GM13977 (cell line): ENCODE data around the gene ARID3B.

Experiments
- DNase-seq: peaks from one replicate; pipeline ENCODE4 v3.0.0; 2012; ENCODE audit warnings: low spot score
- in situ Hi-C: fragments of 300-500 bp; cut with MboI; formaldehyde crosslinking; loops from one replicate; pipeline ENCODE4 v1.12.0; 2022; ENCODE audit warnings: low sequenced_read_pairs, low pct_unique_long_range_greater_than_20kb, mixed read lengths, inconsistent platforms; ENCODE audit not compliant: unreplicated experiment
- TF ChIP-seq, protein P1 (sequence below): IDR thresholded peaks from 2 replicates; pipeline ENCODE4 v1.5.1; 2012; ENCODE audit warnings: mild to moderate bottlenecking, control low read depth; ENCODE audit not compliant: insufficient read depth; ENCODE audit errors: extremely low read depth, missing control alignments

Gene ARID3B, protein sequence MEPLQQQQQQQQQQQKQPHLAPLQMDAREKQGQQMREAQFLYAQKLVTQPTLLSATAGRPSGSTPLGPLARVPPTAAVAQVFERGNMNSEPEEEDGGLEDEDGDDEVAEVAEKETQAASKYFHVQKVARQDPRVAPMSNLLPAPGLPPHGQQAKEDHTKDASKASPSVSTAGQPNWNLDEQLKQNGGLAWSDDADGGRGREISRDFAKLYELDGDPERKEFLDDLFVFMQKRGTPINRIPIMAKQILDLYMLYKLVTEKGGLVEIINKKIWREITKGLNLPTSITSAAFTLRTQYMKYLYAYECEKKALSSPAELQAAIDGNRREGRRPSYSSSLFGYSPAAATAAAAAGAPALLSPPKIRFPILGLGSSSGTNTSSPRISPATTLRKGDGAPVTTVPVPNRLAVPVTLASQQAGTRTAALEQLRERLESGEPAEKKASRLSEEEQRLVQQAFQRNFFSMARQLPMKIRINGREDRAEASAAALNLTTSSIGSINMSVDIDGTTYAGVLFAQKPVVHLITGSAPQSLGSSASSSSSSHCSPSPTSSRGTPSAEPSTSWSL

DNA sequence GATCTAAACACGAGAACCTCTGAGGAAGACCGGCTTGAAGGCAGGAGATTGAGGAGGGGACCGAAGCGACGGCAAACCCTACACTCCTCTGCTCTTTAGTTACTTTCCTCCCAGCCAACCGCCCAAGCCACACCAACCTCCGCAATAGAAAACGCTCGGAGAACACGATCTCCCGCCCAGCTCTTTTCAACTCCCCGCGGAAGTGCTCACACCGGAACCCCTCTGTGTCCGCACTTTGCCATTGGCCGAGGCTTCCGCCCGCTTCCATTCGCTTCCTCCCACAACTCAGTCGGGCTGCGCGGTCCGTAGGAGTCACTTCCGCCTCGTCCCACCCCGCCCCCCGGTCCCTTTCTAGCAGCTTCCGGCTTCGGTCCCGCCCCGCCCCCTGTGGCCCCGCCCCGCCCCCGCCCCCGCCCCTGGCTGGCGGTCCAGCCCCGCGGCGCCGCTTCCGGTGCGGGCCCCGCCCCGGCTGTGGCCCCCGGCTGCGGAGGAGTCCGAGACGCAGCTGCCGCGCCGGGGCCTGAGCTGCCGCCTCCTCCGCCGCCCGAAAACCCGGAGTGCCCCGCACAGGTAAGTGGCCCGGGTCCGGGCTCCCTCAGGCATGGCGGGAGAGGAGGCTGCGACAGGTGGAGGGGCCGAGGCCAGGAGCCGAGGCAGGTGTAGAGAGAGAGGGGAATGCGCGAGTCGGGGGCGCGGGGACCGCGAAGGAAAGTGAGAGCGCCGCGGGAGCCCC is at the start of gene ARID3B:
TSS of gene ARID3B (plus strand) at position 460 of the 733 bp plus-strand sequence. CDS start 2,717 bp downstream, outside the sequence.
- TF ChIP-seq, protein P1, sequence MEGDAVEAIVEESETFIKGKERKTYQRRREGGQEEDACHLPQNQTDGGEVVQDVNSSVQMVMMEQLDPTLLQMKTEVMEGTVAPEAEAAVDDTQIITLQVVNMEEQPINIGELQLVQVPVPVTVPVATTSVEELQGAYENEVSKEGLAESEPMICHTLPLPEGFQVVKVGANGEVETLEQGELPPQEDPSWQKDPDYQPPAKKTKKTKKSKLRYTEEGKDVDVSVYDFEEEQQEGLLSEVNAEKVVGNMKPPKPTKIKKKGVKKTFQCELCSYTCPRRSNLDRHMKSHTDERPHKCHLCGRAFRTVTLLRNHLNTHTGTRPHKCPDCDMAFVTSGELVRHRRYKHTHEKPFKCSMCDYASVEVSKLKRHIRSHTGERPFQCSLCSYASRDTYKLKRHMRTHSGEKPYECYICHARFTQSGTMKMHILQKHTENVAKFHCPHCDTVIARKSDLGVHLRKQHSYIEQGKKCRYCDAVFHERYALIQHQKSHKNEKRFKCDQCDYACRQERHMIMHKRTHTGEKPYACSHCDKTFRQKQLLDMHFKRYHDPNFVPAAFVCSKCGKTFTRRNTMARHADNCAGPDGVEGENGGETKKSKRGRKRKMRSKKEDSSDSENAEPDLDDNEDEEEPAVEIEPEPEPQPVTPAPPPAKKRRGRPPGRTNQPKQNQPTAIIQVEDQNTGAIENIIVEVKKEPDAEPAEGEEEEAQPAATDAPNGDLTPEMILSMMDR, result no peak
- in situ Hi-C loops, result no loop called here

DNA sequence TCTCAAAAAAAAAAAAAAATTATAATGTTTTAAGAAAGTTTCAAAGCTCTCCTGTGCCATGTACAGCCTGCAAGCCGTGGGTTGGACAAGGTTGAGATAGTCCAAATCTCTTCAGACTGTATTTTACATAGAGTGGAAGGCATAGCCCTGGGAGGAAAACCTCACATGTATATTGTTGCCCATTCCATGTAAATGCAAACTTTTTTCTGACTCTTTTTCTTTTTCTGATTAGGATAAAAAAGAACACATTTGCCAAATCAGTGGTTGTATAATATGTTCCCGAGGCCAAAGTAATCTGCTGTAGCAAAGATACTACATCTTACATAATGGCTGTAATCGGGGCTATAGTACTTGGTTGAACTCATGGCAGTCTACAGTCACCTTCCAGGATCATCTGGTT is 44.4 kb upstream of the ARID3B start:
- TF ChIP-seq, protein P1, result no peak
- in situ Hi-C loops, result no loop called here
- no peak for DNase-seq

More for the DNA sequence above, at the start of gene ARID3B:
- peak; percentile 95 for DNase-seq

DNA sequence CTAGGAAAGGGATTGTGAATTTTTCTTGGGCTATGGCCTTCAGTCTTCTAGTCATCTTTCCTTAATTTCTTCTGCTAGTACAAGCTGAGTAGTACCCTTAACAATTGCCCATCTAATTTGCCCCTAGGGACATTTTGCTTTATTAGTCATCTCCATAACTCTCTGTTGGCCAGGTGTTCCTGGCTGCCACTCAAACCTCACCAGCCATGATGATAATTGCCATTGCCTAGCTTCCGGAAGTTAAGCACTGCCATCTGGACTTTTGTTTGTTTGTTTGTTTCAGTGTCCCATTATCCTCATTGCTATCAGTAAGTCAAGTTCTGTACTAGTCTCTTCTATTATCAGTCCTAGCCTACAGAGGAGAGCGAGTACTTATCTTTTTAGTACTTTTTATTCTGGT is 43.4 kb upstream of the ARID3B start:
- DNase-seq, result no peak
- TF ChIP-seq, protein P1, result no peak
- in situ Hi-C loops, result no loop called here

DNA sequence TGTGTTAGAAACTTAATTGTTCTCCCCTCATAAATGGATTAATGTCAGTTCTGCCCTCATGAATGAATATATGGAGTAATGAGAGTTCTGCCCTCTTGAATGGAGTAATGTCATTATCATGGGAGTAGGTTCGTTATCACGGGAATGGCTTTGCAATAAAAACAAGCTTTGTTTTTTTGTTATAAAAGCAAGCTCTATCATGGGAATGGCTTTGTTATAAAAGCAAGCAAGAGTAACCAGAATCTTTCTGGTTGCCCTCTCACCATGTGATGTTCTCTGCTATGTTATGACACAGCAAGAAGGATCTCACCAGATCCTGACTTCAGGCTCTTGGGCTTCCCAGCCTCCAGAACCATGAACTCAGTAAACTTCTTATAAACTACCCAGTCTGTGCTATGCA is 41.7 kb upstream of the ARID3B start:
- DNase-seq, result no peak
- in situ Hi-C loops, result no loop called here
- TF ChIP-seq, protein P1, result no peak

DNA sequence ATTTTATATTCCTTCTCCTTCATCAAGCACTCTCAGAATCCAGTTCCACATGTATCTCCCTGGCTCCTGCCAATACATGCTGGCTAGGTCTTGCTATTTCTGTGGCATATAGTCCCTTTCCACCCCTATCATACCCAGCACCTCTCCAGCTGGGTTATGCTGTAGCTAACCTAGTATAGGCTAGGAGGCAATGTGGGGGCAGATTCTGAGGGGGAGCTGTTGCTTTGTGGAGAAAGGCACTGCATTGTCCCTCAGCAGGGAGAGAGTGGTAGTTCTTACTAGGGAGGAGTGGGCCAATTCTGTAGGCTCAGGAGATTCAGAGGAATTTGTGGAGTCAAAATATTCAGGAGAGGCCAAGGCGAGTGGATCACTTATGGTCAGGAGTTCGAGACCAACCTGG is 40.6 kb upstream of the ARID3B start:
- no peak for DNase-seq
- TF ChIP-seq, protein P1, result no peak
- in situ Hi-C loops, result no loop called here

DNA sequence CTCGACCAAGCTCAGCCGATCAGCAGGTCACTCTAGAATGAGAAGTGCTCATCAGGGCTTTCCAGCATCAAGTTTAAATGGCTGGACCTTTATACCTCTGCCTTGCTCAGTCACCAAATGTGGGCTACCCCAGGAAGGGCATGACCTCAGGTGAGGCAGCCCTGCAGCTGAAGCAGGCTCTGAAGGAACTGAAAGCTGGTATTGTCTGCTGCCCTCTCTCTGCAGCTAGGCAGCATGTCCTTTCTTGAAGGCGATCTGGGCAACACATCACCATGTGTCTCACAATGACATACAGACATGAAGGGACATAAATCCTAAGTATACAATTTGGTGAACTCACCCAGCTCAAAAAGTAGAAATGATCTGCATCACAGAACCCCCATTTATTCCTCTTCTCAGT is 38.7 kb upstream of the ARID3B start:
- TF ChIP-seq, protein P1, result no peak
- DNase-seq, result no peak
- in situ Hi-C loops, result no loop called here
